GM19043 (cell line): Measurements from ENCODE around the gene SCGB3A2.
"Not testable (repeated sequence)": the region's sequence is repeated elsewhere in the genome, so short reads cannot be mapped to it uniquely, and the experiment has no call there.

ENCODE experiments used
- ATAC-seq: cut with Tn5 transposase; IDR thresholded peaks from one replicate; pipeline ENCODE4 v1.9.1; 2021; ENCODE audit warnings: low read depth; ENCODE audit not compliant: unreplicated experiment

The SCGB3A2 gene

DNA sequence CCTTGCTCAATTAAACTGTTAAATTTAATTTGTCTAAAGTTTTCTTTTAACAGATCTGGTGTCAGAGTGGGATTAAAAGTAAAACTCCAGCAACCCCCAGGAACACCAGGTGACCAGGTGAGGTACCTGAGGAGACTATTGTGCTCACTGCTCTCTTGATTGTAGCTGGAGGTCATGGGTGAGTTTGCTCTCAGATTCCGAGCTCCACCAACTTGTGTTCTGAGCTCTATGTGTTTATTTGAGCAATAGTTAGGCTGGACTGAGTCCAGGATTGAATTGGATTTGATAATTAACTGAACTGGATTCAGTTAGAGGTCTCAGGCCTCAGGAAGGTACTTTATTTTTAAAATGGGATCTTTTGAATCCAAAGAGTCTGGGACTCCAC is 17.9 kb upstream of the SCGB3A2 start:
- ATAC-seq, result no peak

DNA sequence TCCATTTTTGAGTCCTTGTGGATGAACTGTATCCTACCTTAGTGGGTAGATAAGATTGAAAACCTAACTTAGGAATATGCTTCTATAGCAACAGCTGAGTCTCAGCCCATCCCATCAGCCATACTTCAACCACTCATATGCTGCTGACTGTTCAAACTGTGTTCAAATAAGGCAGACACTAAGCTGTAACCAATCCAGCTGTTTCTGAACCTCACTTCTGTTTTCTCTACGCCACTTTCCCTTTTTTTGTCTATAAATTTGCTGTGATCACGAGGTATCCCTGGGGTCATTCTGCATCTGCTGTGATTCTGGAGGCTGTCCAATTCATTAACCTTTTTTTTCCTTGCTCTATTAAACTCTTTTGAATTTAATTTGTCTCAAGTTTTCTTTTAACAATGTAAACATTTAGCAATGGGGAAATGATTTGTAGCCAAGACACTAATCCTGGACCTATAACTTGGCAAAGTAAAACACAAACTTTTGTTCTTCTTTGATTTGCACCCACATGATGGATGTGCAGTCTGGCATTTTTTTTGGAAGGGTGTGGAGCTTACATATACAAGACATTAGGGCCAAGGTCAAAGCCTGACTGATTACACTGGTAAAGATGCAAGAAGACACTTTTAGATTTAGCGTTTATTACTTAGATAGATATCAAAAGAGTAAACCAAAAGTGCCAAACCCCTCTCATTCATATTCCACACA is 14.9 kb upstream of the SCGB3A2 start:
- ATAC-seq, result no peak

DNA sequence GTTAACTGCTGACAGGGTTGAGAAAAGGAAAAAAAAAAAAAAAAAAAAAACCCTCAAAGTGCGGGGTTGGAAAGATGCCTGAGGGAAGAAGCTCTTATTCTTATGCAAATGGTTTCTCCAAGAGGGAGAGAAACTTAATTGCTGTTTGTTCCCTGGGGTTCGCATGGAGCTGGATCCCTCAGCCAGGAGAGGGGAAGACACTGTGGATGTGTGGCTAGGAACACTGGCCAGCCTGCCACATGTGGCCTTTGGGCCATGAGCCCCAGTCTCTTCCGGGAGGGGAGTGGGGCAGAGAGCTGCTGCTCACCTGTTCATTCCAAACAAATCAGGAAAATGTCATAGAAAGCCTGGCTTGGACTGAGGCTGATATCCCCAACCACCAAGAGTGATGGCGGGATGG is 9.4 kb upstream of the SCGB3A2 start:
- ATAC-seq, result no peak

DNA sequence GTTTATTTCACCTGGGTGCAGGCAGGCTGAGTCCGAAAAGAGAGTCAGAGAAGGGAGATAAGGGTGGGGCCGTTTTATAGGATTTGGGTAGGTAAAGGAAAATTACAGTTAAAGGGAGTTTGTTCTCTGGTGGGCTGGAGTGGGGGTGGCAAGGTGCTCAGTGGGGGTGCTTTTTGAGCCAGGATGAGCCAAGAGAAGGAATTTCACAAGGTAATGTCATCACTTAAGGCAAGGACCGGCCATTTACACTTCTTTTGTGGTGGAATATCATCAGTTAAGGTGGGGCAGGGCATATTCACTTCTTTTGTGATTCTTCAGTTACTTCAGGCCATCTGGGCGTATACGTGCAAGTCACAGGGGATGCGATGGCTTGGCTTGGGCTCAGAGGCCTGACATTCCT is 8.6 kb upstream of the SCGB3A2 start:
- not testable (repeated sequence) for ATAC-seq

DNA sequence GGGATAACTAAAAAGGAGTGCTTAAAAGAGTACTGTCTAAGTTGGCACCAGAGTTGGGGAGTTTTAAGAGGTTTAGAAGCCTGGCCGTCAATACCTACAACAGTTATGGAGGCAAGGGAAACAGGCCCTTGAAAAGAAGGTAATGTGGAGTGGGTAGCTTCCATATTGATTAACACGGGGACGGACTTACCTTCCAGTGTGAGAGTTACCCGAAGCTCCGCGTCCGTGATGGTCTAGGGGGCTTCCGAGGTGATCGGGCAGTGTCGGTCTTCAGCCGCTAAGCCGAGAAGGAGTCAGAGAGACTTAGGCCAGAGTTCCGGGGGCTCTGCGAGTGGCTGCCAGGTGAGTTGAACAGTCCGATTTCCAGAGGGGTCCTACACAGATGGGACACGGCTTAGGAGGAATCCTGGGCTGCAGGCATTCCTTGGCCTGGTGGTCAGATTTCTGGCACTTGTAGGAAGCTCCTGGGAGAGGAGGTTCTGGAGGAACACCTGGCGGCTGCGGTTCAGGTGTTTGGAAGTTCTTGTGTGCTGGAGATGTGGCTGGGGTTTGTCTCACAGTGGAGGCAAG is 6.4 kb upstream of the SCGB3A2 start:
- ATAC-seq, result not testable (repeated sequence)

DNA sequence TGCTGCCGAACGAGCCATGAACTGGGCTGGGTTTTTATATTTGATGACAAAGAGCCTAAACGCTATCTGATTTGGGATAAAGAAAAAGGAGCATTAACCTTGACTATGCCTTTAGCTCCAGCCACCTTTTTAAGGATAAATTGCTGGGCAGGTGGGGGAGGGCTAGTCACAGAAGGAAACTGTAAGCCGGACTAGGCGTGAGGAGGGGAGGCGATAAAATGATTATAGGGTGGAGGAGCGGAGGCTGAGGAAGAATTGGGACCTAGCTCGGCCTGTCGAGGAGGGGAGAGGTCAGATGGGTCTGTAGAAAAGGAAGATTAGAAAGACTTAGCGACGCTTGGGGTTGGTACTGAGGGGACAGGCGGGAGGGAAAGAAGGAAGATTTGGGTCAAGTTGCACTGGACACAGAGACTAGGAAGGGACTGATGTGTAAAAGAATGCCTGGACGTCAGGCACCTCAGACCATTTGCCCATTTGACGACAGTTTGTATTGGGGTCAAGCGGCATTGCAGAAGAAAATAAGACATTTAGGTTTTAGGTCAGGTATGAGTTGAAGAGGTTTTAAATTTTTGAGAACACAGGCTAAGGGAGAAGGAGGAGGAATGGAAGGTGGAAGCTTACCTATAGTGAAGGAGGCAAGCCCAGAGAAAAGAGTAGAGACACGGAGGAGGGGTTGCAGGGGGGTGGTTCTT is 5.6 kb upstream of the SCGB3A2 start:
- not testable (repeated sequence) for ATAC-seq

DNA sequence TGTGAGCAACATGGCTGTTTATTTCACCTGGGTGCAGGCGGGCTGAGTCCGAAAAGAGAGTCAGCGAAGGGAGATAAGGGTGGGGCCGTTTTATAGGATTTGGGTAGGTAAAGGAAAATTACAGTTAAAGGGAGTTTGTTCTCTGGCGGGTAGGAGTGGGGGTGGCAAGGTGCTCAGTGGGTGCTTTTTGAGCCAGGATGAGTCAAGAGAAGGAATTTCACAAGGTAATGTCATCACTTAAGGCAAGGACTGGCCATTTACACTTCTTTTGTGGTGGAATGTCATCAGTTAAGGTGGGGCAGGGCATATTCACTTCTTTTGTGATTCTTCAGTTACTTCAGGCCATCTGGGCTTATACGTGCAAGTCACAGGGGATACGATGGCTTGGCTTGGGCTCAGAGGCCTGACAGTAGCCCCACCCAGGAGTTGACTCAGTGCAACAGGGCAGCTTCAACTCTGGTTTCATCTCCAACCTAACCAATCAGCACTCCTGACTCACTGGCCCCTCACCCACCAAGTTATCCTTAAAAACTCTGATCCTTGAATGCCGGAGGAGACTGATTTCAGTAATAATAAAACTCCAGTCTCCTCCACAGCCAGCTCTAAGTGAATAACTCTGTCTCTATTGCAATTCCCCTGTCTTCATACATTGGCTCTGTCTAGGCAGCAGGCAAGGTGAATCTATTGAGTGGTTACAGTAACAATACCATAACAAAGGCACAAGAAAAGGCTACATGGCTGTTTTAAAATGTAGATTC is 4.2 kb upstream of the SCGB3A2 start:
- not testable (repeated sequence) for ATAC-seq

DNA sequence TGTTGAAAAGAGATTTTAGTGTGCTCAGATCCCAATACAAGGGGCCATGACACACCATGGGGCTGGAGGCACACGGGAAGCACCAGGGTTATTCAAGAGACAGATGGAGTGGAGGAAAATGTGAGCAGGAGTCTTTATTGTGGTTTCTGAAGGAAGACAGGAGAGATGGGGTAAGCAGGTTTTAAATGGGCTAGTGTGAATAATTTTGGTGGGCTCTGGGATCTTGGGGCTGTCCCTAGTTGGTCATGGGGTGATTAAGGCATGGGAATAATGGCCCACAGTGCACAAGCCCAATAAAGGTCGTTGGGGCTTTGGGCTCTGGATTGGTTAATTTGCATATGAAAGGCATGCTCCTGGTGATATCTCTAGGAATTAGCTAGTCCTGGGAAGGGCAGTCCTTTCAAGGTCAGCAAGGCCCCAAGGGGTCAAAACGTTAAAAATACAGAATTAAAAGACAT is 3.6 kb upstream of the SCGB3A2 start:
- ATAC-seq, result no peak

DNA sequence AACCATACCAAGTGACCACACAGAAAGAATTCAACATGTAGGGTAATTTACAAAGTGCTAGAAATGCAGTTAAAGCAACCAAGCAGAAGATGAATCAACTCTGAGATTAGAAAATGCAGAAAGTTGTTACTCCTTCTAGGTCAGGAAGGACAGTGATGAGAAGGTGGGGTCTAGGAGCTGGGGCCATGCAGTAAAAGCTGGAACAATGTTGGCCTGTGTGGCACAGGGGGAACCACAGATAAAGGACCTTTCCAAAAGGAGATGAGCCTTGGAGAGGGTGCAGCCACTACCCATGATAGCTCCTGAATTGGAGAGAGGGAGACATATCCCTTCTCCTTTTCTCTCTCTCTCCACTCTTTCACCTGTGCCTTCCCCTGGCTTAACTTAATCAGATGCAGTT is 2.4 kb upstream of the SCGB3A2 start:
- no peak for ATAC-seq

DNA sequence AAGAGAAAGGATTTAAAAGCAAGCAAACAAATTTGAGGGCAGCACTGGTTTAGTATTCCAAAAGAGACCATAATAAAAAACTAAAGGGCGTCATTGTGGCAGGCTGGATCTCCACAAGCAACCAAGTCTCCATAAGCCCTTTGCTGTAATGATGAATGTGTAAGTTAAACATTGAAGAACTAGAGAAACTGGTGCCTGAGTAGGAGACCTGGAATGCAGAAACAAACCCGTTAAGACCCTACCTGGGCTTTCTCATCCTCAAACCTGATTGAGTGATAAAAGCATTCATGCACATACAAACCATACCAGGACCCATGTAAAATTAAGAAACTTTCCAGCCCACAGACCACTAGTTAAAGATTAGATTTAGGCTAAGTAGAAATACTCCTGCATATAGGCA is 1.9 kb upstream of the SCGB3A2 start:
- ATAC-seq, result no peak

DNA sequence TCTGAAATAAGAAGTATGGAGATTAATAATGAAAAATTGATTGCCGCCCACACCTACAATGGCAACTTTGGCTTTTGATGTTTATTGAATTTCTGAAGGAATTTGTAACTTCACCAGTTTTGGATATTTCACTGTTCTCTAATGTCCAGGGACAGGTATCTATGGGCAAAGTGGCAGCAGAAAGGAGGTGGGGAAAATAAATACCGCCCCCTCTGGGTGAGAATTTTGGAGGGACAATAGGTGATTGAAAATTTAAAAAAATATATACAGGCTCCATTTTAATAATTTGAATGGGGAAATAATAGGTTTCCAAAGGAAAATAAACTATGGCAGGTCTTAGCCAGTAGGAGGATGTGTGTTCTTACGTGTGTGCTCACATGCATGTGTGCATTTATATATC is 1.3 kb downstream of the SCGB3A2 start:
- ATAC-seq, result no peak

DNA sequence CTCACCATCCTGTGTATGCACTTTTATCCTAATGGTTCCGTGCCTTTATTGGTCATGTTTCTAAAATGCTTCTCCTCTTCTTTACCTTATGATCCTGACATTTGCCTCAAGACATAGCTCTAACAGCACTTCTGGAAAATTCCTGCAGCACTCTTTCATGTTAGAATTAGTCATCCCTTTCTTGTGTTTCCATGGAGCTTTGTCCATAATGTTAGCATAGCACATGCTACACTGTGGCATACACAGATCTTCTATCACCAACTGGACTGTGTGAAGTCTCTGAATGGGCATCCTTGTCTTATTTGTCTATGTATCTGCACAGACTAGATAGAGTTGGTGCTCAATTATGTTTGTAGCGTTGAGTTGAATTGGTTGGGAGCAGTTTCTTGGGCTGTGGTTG is 2.0 kb downstream of the SCGB3A2 start:
- no peak for ATAC-seq

DNA sequence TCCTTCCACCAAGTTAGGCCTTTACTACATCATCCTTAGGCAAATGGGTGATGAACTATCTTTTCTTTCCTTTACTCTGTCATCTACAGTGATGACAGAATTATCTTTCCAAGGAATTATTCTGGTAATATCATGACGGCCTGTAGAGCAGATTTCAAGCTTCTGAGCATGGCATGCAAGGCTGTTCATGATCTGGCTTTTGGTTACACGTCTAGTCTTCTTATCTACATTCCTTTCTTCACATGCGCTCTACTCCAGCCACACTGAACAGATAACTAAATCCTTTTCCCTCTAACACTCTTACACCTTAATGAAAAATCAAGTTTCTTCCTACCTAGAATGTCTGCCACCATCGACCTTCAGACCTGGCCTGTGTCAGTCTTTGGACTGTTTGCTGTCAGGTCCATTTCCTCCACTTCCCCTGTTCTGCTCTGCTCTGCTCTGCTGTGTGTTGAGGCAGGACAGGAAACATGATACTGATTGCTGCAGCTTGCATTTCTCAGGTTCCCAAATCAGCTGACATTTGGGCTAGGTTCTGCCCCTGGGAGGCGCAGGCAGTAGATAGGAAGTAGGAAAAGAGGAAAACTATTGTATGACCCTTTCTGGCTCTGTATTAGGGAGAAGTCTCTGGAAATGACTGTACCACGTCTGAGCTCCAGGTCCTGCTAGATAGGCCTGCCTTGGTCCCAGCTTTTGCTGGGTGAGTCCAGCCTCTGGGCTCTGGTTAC is 4.2 kb downstream of the SCGB3A2 start:
- no peak for ATAC-seq

DNA sequence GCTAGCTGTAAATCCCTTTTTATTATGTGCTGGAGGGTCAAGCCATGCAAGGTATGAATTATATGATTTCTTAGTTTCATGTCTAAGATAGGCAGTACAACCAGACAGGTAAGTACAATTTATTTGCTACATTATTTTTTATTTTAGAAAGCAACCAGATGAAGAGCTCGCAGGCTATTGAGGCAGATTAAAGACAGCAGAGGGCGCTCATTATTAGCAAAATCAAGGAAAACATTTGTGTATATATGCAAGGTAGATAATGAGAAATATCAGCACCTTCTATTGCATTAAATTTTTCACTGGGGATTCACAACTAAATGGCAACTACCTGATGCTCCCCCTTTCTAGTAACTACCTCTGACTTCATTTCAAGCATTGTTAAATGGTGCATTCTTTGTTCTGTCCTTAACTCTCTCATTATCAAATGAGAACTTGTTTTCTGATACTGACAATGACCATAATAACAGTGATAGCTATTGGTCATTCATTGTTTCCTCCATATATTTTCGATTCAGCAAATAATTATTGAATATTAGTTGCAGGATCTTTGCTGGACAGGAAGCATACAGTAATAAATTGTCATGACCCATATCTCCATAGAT is 8.6 kb downstream of the SCGB3A2 start:
- ATAC-seq, result no peak

DNA sequence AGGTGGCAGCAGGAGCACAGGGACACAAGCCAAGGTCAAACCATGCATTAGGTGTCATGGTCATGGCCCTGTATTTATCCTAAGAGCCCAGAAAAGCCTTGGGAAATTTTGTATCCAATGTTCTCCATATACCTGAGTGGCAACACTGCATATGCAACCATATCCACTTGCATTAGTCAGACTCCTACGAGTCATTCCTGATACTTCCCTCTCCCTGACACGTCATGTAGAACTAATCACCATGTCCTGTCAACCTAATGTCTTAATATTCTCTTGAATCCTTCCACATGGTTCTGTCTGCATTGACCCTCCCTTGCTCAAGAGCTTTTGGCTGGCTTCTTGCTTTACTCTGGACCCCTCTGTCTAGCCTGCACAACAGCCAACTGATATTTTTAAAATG is 9.4 kb downstream of the SCGB3A2 start:
- ATAC-seq, result no peak

DNA sequence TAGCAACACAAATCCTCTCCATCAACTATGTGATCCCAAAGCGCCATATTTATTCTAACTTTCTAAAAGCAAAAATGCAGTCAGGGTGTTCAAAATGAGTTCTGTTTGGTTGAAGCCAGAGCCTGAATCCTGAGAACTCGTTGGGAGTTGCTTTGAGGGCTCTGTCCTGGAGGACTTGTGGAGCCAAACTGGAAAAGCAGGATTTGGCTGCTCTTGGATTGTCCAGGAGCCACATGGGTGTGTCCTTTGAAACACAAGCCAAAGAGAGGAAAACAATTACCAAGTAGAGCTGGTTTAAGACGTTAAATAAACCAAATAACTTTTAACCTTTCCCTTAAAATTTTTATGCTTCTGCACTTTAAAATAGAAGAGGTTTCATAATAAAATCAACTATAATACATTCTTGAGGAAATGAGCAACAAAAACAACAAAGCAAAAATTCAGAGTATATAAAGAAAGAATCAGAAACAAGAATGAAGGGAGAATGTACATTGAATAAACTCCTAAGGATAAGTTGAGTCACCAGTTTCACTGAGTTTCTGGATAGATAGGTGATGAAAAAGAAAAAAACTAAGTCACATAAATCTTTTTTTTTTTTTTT is 14.3 kb downstream of the SCGB3A2 start:
- no peak for ATAC-seq

DNA sequence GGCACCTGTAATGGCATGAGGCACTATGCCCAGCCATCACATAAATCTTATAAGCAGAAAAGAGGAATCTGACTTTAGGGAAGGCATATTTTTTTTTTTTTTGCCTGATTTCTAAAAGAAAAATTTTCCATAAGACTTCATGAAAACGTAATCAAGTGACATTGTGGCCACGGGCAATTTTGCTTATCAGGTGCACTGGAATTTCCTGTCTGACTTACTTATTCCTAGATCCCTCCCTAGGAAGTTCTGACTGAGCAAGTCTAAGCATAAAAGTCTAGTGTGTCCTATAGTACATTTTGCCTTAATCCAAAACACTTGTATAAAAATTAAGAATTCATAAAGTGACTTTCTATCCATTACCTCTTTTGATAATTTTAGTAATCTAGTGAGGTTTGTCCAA is 15.3 kb downstream of the SCGB3A2 start:
- no peak for ATAC-seq

DNA sequence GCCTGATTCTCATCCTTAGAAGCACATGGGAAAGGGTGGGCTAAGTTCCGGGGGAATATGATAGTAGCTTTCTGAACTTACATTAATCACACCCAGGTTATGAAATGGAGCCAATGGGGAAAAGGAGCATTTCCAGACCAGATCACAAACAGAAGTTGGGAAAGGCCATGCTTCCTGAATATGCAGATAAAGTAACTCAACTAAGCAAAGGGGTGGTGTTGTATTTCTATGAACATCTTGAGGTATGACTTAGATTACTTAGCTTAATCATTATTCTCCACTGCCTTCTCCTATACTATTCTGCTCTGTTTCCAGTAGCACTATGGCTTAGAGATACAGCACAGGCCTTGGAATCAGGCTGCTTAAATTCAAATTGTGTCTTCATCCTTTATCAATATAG is 17.4 kb downstream of the SCGB3A2 start:
- no peak for ATAC-seq

DNA sequence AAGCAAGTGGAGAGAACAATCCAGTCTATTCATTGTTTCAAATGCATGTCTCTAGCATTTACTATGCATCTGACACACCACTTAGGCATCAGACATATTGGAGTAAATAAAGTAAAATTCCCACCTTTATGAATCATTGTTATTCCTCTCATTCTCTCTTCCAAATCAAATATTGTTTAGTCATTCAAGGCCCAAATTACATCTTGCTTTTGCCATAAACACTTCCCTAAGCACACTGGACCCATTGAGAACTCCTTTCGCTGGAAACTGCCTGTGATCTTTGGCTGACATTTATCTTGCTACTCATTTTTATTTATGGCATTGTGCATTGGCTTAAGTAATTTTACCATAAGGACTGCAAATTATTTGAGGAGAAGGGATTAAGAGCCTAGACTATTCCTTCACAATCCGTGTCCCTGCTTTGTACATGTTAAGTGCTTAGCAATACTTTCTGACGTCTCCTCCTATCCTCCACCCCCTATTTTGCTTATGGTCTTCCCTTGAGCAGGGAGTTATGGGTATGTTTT is 20.4 kb downstream of the SCGB3A2 start:
- no peak for ATAC-seq

DNA sequence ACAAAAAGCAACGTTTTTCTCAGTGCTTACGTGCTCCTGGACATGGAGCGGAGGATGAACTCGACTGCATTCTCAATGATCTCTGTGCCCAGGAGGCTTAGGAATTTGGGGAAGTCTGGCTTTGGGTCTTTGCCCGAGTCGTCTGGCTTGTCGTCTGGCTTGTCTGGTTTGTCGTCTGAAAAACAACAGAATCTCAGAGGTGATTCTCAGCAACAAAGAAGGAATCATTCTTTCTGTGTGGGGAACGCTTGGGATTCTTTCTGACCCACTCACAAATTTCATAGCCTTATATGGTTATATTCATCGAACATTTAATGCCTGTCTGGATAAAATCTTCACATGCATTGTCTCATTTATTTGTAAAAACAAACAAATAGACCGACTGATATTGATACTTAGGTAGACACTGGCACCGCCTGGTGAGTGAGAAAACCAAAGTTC is 23.1 kb downstream of the SCGB3A2 start:
- ATAC-seq, result no peak
